ENCODE data around the gene PPP2R5E.

PPP2R5E gene

GRCh38 chr14:63470962-63471793 lies 72.0 kb downstream of the PPP2R5E start:
- peak; percentile 79 for DNase-seq (ENCODE audit: low spot score)

- DNase-seq (ENCODE audit: low spot score), result no peak
Observed at GRCh38 chr14:63468294-63468693, 74.9 kb downstream of the PPP2R5E start.

DNA sequence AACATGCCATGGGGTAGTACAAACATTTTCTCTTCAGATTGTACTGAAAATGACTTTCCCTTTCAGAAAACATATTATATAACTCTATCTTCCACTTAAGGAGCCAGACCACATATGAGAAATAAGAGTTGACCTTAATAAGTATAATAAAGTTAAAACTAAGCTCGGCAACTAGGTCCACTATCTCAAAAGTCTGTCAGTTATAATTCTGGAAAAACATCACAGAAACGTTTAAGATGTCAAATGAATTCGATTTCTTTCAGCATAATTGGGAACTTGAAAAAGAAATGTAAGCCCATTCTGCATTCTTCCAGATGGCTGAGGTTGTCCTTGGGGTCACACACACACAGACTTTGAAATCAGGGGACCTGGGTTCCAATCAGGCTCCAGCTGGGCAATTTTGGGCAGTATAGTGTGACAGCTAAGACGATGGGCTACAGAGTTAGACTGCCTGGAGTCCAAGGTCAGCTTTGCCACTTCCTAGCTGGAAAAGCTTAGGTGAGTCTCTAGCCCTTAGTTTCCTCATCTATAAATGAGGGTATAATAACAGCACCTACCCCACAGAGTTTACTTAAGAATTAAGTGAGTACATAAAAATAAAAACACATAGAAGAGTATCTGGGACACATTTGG lies 75.6 kb downstream of the PPP2R5E start:
- DNase-seq (ENCODE audit: low spot score), result no peak

DNA sequence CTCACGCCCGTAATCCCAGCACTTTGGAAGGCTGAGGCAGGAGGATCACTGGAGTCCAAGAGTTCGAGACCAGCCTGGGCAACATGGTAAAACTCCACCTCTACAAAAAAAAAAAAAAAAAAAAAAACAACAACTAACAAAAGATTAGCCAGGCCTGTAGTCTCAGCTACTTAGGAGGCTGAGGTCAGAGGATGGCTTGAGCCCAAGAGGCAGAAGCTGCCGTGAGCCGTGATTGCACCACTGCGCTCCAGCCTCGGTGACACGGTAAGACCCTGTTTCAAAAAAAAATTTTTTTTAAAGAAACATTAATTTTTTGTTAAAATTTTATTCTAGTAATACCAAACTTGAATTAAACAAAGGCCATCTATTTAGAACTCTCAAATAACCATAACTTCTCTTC lies 77.8 kb downstream of the PPP2R5E start:
- no peak for DNase-seq (ENCODE audit: low spot score)

DNA sequence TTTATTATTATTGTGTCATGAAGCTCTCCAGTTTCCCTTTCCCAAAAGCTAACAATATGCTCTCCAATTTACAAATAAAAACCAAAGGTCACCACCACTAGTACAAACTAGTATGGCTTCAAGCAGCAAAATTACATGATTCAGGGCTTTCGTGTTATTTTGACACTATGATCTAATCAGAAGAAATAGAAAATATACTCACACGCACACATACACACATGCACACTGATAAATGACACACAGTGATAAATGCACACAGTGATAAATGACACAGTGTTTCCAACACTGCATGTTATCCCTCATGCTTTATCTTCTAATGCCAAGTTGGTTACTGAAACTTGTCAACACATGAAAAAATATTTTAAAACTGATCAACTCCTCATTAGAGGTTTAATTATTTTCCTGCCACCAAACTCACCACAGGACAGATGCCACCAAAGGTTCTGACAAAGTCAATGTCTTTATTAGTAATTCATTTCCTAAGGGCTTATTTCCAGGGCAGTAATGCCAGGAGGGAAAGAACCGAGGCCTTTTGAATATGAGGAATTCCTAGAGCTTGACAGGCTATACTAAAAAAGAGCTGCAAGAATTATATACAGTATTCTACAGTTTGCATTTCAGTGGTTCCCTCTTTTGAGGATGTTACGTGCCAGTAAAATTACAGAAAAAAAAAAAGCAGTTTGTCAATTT lies 82.4 kb downstream of the PPP2R5E start:
- DNase-seq (ENCODE audit: low spot score), result no peak

GRCh38 chr14:63459738-63460137 lies 83.4 kb downstream of the PPP2R5E start:
- no peak for DNase-seq (ENCODE audit: low spot score)

DNA sequence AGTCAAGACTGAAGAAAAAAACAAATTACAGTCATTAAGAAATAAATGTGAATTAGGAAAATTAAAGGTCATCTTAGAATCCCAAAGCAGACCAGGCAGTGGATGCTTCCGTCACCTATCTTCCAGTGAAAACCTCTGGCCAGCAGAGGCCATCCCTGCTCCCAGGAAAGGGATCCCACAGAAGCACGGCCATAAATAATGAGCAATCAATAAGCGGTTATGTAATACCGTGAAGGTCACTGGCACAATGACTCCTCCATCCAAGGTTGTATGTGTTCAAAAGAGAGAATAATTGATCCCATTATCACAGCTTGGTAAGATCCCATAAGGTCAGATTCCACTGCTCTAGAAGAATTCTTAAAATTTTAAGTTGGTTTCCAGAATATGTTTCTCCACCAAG lies 85.7 kb downstream of the PPP2R5E start:
- no peak for DNase-seq (ENCODE audit: low spot score)

GRCh38 chr14:63454863-63455622 lies 88.1 kb downstream of the PPP2R5E start:
- DNase-seq (ENCODE audit: low spot score), result no peak

DNA sequence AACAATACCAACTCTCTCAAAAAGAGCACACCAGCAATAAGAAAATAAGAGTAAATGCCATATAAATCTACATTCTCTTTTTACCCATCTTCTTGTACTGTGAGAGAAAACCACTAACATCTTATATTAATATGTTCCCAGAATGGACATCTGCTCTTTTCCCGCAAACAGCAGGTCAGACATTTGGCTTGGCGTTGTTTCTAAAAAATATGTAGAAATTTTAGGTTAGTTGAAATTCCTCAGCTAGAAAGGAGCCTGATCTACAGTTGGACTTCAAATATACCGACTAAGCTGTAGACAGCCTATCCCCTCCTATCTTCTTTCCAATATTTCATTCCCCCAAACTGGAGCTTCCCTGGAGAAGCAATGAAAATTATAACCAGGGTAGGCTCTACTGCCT lies 88.7 kb downstream of the PPP2R5E start:
- no peak for DNase-seq (ENCODE audit: low spot score)

GRCh38 chr14:63453443-63453936 lies 89.7 kb downstream of the PPP2R5E start:
- DNase-seq (ENCODE audit: low spot score), result no peak

DNA sequence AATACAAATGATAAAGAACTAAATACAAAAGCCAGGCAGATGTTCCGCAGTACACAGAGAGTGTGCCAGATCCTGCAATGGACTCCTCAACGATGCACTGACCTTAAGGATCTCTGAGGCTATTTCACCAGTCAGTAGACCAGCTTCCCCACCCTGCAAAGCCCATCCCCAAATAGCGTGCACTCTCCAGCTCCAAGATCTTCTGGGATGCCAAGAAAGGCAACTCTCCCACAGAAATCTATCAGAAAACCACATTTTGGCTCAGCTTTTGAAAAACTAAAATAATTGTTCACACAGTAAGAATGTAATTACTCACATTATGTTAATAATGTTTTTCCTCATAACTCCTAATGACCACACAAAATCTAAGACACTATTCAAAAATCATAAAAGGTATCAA lies 90.4 kb downstream of the PPP2R5E start:
- no peak for DNase-seq (ENCODE audit: low spot score)

- DNase-seq (ENCODE audit: low spot score), result no peak
Observed at GRCh38 chr14:63448841-63449240, 94.3 kb downstream of the PPP2R5E start.

GRCh38 chr14:63444588-63444987 lies 98.6 kb downstream of the PPP2R5E start:
- no peak for DNase-seq (ENCODE audit: low spot score)

GRCh38 chr14:63443988-63444387 lies 99.2 kb downstream of the PPP2R5E start:
- no peak for DNase-seq (ENCODE audit: low spot score)

- DNase-seq (ENCODE audit: low spot score), result no peak
Observed at GRCh38 chr14:63443361-63443760, 99.8 kb downstream of the PPP2R5E start.

DNA sequence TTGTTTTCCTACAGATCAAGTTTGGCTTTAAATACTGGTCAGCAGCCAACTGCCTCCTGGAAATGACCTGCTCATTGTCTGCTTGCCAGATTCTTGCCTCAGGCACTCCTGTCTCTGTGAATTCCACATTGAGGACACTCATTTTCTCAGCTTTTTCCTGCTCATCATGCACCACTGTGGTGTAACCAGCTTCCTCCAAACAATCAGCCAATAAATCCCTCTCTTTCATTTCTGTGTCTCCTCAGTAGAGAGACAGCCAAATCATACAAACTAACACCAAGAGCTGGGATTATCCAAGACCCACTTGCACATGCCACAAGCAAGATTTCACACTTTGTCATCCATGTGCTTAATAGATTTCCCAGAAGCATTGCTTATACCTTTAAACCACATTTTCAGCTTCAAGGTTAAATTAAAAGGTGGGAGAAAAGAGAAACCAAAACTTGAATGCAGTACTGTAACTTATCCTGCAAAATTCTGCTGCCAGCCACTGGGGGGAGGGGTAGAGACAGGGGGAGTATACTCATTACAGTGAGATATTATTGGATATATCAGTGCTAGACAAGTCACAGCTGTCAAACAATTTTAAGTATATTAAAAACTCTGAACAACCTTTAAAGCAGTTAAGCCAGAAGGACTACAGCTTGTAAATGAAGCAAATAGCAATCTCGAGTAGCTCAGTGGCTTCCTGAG lies 105.0 kb downstream of the PPP2R5E start:
- DNase-seq (ENCODE audit: low spot score), result no peak

DNA sequence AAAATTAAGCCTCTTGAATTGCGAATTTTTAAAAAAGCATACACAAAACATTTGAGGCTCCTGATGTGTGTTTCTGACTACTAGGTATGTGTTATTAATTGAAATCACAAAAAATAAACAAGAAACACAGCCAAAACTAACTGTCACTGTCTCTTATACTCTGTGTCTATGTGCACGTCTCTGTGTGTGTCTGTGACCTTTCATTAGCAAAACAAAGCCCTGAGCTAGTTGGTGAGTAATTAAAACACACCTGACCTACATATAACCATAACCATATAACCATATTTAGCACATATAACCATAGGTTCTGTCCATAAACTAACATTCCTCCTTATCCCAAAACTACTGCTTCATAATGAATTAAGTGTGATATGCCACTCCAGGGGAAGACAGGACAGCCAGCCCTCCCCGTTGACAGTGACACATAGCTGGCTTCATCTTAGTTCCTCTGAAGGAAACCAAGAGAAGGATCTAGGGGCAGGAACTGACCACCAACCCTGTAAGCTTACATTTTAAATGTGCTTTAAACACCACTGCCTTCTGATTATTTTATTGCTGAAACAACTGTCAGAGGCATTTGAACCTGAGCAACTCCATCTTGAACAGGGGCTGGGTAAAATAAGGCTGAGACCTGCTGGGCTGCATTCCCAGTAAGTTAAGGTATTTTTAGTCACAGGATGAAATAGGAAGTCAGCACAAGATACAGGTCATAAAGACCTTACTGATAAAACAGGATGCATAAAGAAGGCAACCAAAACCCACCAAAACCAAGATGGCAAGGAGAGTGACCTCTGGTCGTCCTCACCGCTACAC lies 106.7 kb downstream of the PPP2R5E start:
- DNase-seq (ENCODE audit: low spot score), result no peak

- DNase-seq (ENCODE audit: low spot score), result no peak
Observed at GRCh38 chr14:63435838-63436237, 107.3 kb downstream of the PPP2R5E start.

DNA sequence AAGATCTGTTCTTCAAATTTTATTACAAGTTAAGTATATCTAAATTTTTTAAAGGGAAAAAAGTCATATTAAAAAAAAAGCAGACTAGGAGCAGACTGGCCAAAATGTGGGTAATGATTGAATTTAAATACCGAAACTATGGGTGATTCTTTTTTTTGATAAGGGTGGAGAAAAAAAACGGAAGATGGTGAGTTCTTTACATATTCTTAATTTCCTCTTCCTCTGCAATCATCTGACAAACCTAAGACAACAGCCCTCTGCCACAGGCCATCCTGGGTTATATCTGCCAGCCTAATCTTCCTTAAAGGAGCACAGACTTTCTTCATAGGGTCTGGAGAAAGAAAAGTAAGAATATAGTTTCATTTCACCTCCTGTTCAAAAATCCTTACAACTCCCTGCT lies 108.0 kb downstream of the PPP2R5E start:
- DNase-seq (ENCODE audit: low spot score), result no peak

DNA sequence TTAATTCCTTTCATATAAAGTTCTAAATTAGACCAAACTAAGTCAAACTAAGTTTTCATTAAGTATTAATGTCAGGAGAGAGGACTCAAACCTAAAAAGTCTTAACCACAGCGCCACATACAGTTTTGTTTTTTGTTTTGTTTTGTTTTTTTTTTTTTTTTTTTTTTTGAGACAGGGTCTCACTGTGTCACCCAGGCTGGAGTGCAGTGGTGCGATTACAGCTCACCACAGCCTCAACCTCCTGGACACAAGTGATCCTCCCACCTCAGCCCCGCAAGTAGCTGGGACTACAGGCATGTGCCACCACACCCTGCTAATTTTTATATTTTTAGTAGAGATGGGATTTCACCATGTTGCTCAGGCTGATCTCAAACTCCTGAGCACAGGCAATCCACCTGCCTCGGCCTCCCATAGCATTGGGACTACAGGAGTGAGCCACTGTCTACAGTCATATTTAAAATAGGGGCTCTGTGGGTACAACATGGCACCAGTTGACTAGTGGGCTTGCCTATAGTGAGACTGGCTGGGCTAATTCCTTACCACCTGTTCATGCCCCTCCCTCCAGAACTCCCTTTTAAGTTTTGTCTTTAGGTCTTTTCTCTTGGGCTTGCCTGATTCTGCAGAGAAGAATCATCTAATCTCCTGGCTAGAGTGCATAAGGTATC lies 110.2 kb downstream of the PPP2R5E start:
- DNase-seq (ENCODE audit: low spot score), result no peak

Measured in RKO (cell line).